GM10266 (cell line): ENCODE data around the gene WBP1.
"Not testable (repeated sequence)": the region's sequence is repeated elsewhere in the genome, so short reads cannot be mapped to it uniquely, and the experiment has no call there.

Experiments used
- DNase-seq: peaks from one replicate; pipeline ENCODE4 v3.0.0; 2012; ENCODE audit errors: extremely low spot score
- CTCF ChIP-seq: IDR thresholded peaks from 2 replicates; pipeline ENCODE4 v1.5.1; 2012; ENCODE audit warnings: mild to moderate bottlenecking, low read depth; ENCODE audit not compliant: control insufficient read depth, insufficient read depth; ENCODE audit errors: missing control alignments

Gene WBP1

GRCh38 chr2:74457549-74458131, 598 bp upstream of the WBP1 start:
- TF ChIP-seq CTCF = no peak
- peak; percentile 81 for DNase-seq

- TF ChIP-seq CTCF = no peak
- DNase-seq = no peak
Measured at GRCh38 chr2:74458938-74459363, 713 bp downstream of the WBP1 start.

GRCh38 chr2:74459503-74460118, 1.4 kb downstream of the WBP1 start:
- DNase-seq = not testable (repeated sequence)

DNA sequence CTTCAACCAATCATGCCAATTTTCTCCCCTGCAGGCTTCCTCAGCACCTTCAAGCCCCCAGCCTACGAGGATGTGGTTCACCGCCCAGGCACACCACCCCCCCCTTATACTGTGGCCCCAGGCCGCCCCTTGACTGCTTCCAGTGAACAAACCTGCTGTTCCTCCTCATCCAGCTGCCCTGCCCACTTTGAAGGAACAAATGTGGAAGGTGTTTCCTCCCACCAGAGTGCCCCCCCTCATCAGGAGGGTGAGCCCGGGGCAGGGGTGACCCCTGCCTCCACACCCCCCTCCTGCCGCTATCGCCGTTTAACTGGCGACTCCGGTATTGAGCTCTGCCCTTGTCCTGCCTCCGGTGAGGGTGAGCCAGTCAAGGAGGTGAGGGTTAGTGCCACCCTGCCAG, 1.9 kb downstream of the WBP1 start:
- not testable (repeated sequence) for DNase-seq

GRCh38 chr2:74461187-74462053, 3.2 kb downstream of the WBP1 start:
- no peak for DNase-seq
- peak; percentile 39 for TF ChIP-seq CTCF

DNA sequence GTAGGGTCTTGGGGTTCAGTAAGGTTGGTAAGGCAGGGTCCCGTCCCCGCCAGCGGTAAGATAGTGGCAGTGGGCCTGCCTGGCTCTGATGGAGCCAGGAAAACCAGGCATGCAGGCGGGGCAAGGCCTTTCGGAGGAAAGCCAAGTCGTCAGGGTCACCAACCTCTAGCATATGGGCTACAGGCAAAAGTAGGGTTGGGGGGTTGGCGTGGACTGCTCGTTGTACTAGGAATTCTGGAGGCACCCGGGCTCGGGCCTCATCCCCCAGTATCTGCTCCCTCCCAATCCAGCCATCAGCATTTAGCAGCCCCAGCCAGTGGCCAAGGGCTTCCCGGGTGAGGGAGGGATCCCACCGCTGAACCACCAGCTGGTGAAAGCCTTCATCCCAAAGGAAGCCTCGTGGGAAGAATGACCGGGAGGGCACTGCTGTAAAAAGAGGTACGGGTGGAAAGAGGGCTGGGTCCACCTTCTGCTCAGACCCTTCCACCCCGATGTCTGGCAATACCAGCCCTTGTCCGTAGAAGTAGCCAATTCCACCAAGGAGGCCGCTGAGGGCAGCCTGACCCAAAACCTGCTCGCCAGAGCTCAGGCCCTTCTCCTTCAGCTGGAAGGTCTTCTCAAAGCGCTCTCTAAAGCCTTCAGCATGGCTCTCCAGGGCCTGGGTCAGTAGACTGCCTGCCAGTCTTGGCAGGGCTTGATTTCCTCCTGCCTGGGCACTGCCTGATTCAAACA, 4.0 kb downstream of the WBP1 start:
- TF ChIP-seq CTCF = no peak
- no peak for DNase-seq

DNA sequence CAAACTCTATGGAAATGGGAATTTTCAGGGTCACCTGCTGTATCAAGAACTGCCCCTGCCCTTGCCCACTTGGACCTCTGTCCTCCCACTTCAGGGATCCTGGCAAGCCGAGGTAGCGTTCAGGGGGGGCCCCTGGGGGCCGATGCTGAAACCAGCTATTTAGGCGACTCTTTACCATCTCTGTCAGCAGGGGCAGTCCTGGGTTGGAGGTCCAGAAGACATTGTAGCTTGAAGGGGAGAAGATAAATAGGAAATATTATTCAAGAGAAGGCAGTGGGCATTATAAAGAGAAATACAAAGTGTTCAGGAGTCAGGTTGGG, 4.5 kb downstream of the WBP1 start:
- no peak for DNase-seq
- TF ChIP-seq CTCF = no peak

- DNase-seq = no peak
- no peak for TF ChIP-seq CTCF
Measured at GRCh38 chr2:74464406-74464805, 6.2 kb downstream of the WBP1 start.

DNA sequence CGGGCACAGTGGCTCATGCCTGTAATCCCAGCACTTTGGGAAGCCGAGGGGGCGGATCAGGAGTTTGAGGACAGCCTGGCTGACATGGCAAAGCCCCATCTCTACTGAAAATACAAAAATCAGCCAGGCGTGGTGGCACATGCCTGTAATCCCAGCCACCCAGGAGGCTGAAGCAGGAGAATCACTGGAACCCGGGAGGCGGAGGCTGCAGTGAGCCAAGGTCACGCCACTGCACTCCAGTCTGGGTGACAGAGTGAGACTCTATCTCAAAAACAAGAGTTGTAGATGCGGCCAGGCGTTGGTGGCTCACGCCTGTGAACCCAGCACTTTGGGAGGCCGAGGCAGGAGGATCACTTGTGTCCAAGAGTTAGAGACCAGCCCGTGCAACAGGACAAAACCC, 12.5 kb downstream of the WBP1 start:
- DNase-seq = not testable (repeated sequence)
